Measurements from ENCODE around the gene ADK. TPM values are rescaled to one million over a fixed set of nuclear protein-coding genes. Genes with fewer than 3 reads are reported as not detected.
"Not testable (repeated sequence)": the region's sequence is repeated elsewhere in the genome, so short reads cannot be mapped to it uniquely, and the experiment has no call there.

The ADK gene
- total and polyA plus RNA-seq, 7 donors = 17.8 to 32.3 (median 23.6) TPM

DNA sequence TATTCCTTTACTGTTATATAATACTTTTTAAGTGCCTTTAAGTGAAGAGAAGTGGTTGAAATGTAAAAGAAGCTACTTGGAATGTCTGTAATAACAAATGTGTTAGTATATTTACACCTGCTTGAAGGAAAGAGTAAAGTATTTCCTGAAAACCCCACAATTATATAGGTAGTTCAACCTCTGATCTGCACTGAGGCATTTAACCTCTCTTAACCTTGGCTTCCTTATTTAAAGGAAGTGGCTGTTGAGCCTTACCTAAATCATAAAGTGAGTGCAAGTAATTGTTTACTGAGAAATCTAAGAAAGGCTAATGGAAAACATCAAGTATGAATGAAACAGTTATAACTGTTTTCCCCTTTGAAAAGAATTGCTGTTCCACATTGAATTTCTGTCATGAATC is 294.5 kb downstream of the ADK start:
- no peaks in the 10 kb centered on the region for H3K27me3 ChIP-seq (ENCODE audit: insufficient read depth in 3 of 3, low read length in 2 of 3)
- intact Hi-C loops (cut with DNase I) = no loop called here
- no peaks in the 10 kb centered on the region for H3K36me3 ChIP-seq (ENCODE audit: insufficient read depth in 1 of 2, low read depth in 1 of 2)
- no peak for DNase-seq
- H3K9me3 ChIP-seq = no peaks in the 10 kb centered on the region
- no peaks in the 10 kb centered on the region for H3K4me1 ChIP-seq
- ATAC-seq = no peak
- H3K4me3 ChIP-seq = no peak overlapping the region
- TF ChIP-seq, protein P1, sequence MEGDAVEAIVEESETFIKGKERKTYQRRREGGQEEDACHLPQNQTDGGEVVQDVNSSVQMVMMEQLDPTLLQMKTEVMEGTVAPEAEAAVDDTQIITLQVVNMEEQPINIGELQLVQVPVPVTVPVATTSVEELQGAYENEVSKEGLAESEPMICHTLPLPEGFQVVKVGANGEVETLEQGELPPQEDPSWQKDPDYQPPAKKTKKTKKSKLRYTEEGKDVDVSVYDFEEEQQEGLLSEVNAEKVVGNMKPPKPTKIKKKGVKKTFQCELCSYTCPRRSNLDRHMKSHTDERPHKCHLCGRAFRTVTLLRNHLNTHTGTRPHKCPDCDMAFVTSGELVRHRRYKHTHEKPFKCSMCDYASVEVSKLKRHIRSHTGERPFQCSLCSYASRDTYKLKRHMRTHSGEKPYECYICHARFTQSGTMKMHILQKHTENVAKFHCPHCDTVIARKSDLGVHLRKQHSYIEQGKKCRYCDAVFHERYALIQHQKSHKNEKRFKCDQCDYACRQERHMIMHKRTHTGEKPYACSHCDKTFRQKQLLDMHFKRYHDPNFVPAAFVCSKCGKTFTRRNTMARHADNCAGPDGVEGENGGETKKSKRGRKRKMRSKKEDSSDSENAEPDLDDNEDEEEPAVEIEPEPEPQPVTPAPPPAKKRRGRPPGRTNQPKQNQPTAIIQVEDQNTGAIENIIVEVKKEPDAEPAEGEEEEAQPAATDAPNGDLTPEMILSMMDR (IDR thresholded peaks at IDR 0.05) = no peak
- H3K27ac ChIP-seq = no peak overlapping the region

DNA sequence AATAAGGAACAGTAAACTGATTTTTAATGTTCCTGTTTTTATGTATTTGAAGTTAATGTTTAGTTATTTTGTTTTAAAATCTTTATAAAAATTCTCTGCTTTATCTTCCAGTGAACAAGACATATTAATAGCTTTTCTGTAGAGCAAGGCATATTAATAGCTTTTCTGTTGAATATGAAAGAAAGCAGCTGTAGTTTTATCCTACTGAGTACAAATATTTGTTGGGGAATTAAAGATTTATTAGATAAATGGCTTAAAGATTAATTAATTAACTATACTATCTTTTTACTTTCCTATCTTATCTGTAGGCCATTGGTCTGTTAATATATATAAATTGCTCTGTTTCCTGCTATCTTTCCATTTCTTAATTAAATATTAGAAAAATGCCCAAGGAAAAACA is 299.6 kb downstream of the ADK start:
- no peak for ATAC-seq
- no peaks in the 10 kb centered on the region for H3K4me1 ChIP-seq
- H3K36me3 ChIP-seq (ENCODE audit: insufficient read depth in 1 of 2, low read depth in 1 of 2) = no peaks in the 10 kb centered on the region
- no peak overlapping the region for H3K4me3 ChIP-seq
- TF ChIP-seq, protein P1 (IDR thresholded peaks at IDR 0.05) = no peak
- no peak overlapping the region for H3K27ac ChIP-seq
- DNase-seq = no peak
- H3K9me3 ChIP-seq = no peaks in the 10 kb centered on the region
- intact Hi-C loops (cut with DNase I) = no loop called here
- no peaks in the 10 kb centered on the region for H3K27me3 ChIP-seq (ENCODE audit: insufficient read depth in 3 of 3, low read length in 2 of 3)

DNA sequence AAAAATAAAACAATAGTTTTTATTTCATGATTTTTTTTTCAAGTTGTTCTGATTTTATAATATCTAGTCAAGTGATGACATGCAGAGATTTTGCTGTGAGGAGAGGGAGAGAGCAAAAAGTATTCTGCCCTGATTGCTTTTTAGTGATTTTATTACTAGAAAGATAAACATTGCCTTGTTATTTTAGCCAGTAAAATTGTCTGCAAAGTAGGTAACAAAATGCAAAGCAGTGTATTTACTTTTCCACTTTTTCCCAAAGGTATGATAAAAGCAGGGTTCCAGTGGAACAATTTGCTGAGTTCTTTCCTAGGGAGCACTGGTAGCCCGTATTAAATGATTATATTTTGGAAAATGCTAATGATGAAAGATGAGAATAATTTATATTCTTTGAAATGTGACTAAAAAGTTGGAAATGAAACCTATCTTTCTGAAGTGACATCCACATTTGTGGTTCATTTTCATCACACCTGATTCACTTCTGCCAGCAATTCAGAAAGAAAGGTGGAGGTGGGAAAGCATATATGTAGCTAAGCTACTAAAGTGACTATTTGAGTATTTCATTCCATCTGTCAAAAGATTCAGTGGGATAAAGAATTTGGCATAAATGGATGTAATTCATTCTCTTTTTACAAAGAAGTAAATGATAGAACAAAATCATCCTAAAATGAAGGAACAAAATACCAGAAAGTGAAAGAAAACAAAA is 300.3 kb downstream of the ADK start:
- intact Hi-C loops (cut with DNase I) = no loop called here
- no peaks in the 10 kb centered on the region for H3K9me3 ChIP-seq
- no peaks in the 10 kb centered on the region for H3K27me3 ChIP-seq (ENCODE audit: insufficient read depth in 3 of 3, low read length in 2 of 3)
- WGBS, 3 donors = 91 to 98% (median 92%) methylated on average over 1 of the region's 1 CpG
- H3K4me1 ChIP-seq = no peaks in the 10 kb centered on the region
- ATAC-seq (no peak), DNase-seq (no peak)
- H3K4me3 ChIP-seq = no peak overlapping the region
- H3K36me3 ChIP-seq (ENCODE audit: insufficient read depth in 1 of 2, low read depth in 1 of 2) = no peaks in the 10 kb centered on the region
- TF ChIP-seq, protein P1 (IDR thresholded peaks at IDR 0.05) = no peak
- H3K27ac ChIP-seq = no peak overlapping the region

DNA sequence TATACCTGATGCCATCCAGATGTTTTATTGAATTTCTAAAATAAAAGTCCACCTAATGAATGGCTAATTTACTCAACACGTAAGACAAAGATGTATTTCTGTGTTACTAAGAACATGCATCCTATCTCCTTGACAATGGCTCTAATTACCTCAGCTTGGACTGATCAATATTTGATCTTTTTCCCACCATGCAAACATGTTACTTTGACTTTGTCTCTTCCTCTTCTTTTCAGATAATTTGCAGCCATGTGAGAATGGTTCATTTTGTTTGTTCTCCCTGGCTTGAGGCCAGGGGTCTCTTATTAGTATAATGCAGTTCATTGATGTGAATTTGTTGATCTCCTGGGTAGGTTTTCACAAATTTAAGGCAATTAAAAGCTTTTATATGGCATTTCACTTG is 302.1 kb downstream of the ADK start:
- 98 to 99% (median 98%) methylated on average over 1 of the region's 1 CpG for WGBS, 3 donors
- H3K9me3 ChIP-seq = no peaks in the 10 kb centered on the region
- H3K36me3 ChIP-seq (ENCODE audit: insufficient read depth in 1 of 2, low read depth in 1 of 2) = no peaks in the 10 kb centered on the region
- TF ChIP-seq, protein P1 (IDR thresholded peaks at IDR 0.05) = no peak
- H3K27ac ChIP-seq = no peak overlapping the region
- H3K27me3 ChIP-seq (ENCODE audit: insufficient read depth in 3 of 3, low read length in 2 of 3) = no peaks in the 10 kb centered on the region
- no peak for DNase-seq
- intact Hi-C loops (cut with DNase I) = no loop called here
- ATAC-seq = no peak
- no peaks in the 10 kb centered on the region for H3K4me1 ChIP-seq
- no peak overlapping the region for H3K4me3 ChIP-seq

DNA sequence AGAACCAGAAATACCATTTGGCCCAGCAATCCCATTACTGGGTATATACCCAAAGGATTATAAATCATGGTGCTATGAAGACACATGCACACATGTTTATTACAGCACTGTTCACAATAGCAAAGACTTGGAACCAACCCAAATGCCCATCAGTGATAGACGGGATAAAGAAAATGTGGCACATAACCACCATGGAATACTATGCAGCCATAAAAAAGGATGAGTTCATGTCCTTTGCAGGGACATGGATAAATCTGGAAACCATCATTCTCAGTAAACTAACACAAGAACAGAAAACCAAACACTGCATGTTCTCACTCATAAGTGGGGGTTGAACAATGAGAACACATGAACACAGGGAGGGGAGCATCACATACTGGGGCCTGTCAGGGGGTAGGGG is 306.5 kb downstream of the ADK start:
- intact Hi-C loops (cut with DNase I); ATAC-seq; H3K4me1 ChIP-seq; H3K4me3 ChIP-seq; H3K9me3 ChIP-seq; H3K27me3 ChIP-seq (ENCODE audit: insufficient read depth in 3 of 3, low read length in 2 of 3); H3K27ac ChIP-seq; DNase-seq; H3K36me3 ChIP-seq (ENCODE audit: insufficient read depth in 1 of 2, low read depth in 1 of 2): not testable (repeated sequence)
- WGBS, 3 donors = 95 to 100% (median 100%) methylated on average over 1 of the region's 1 CpG
